ENCODE measurements around the gene CAVIN2. TPM values are rescaled to one million over a fixed set of nuclear protein-coding genes. Genes with fewer than 3 reads are reported as not detected.

CAVIN2 gene
- total RNA-seq, 1 experiment from 2014 or later = 2.3 TPM

DNA sequence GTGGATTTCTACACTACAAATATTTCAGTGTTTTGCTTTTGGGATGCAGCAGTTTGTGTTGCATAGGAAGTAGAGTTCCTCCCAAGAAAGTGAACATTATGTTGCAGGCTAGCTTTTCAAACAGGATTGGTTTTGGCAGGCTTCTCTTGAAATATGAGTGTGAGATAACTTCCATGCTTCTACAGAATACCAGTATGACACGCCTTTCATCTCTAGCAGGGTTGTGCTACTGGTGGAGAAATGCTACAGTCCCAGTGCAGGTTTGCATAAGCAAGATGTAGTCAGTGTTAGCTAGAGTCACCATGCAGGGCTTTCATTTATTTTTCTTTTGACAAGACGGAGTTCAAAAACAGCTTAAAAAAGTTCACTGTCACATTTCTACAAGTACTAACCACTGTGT is 17.1 kb upstream of the CAVIN2 start:
- no peak for DNase-seq
- ChIA-PET POLR2A (ENCODE audit: unreplicated experiment) (no interaction called here), CTCF (no interaction called here)
- Histone ChIP-seq H3K4me2 (no peak overlapping the region), H3K79me2 (ENCODE audit: low read depth) (no peaks in the 10 kb centered on the region), H3K36me3 (ENCODE audit: low read depth) (no peaks in the 10 kb centered on the region), H3K27ac (no peak overlapping the region), H3F3A (ENCODE audit: insufficient read depth, low read depth) (peaks cover 18% of the 10 kb centered on the region; the same call in 1 of the 2 replicates), H3K4me1 (replicated peaks; ENCODE audit: insufficient read depth) (peaks cover 24% of the 10 kb centered on the region), H3K9me3 (ENCODE audit: insufficient read depth, low read depth) (peaks cover 5% of the 10 kb centered on the region; the same call in 1 of the 2 replicates), H3K27me3 (ENCODE audit: insufficient read depth, low read depth) (no peaks in the 10 kb centered on the region), H3K9me2 (ENCODE audit: insufficient read depth) (no peaks in the 10 kb centered on the region), H3K4me3 (no peak overlapping the region), H2AFZ (no peak overlapping the region), H4K20me1 (ENCODE audit: insufficient read depth) (no peaks in the 10 kb centered on the region)
- BruUV-seq (replicated peaks) = no TSS peak
- no peak for TF ChIP-seq EZH2 (IDR thresholded peaks at IDR 0.05; ENCODE audit: low read depth)
- TF ChIP-seq, protein P1, sequence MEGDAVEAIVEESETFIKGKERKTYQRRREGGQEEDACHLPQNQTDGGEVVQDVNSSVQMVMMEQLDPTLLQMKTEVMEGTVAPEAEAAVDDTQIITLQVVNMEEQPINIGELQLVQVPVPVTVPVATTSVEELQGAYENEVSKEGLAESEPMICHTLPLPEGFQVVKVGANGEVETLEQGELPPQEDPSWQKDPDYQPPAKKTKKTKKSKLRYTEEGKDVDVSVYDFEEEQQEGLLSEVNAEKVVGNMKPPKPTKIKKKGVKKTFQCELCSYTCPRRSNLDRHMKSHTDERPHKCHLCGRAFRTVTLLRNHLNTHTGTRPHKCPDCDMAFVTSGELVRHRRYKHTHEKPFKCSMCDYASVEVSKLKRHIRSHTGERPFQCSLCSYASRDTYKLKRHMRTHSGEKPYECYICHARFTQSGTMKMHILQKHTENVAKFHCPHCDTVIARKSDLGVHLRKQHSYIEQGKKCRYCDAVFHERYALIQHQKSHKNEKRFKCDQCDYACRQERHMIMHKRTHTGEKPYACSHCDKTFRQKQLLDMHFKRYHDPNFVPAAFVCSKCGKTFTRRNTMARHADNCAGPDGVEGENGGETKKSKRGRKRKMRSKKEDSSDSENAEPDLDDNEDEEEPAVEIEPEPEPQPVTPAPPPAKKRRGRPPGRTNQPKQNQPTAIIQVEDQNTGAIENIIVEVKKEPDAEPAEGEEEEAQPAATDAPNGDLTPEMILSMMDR (conservative IDR thresholded peaks at IDR 0.05) = no peak
- intact Hi-C loops (cut with micrococcal nuclease; ENCODE audit: unreplicated experiment) = no loop called here

DNA sequence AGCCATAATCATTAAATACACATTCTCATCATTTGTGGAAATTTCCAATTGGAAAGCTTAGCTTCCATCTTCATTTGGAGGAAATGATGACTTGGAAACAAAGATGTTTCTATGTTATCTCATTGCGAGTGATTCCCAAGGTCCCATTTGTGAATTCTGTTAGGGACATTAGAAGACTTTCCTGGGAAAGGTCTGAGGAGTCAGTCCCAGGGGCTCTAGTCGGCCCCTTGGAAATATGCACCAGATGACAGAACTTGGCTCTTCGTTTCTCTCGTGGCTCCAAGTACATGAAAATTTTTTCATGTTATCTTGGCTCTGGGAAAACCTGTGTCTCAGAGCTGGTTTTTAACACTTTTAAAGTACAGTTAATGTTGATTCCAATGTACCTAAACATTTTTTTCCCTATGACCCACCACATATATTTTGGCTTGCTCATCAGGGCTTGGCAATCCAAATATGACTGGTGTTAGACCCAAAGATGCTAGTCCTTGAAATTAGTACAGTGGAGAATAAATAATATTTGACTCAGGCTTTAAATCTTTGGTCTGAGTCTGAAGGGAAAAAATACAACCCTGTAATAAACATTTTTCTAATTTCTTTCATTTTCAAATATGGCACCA is 15.4 kb upstream of the CAVIN2 start:
- H3K4me2 ChIP-seq = no peak overlapping the region
- BruUV-seq (replicated peaks) = no TSS peak
- H3K36me3 ChIP-seq (ENCODE audit: low read depth) = no peaks in the 10 kb centered on the region
- intact Hi-C loops (cut with micrococcal nuclease; ENCODE audit: unreplicated experiment) = no loop called here
- ChIA-PET POLR2A (ENCODE audit: unreplicated experiment) (no interaction called here), CTCF (no interaction called here)
- H3K79me2 ChIP-seq (ENCODE audit: low read depth) = no peaks in the 10 kb centered on the region
- peaks cover 15% of the 10 kb centered on the region; the same call in 1 of the 2 replicates for H3F3A ChIP-seq (ENCODE audit: insufficient read depth, low read depth)
- 0 out of 2 replicates have a peak overlapping the region, but pooled peaks have one; percentile 11 for H2AFZ ChIP-seq
- no peak for DNase-seq
- H3K9me3 ChIP-seq (ENCODE audit: insufficient read depth, low read depth) = peaks cover 5% of the 10 kb centered on the region; the same call in 1 of the 2 replicates
- H3K27me3 ChIP-seq (ENCODE audit: insufficient read depth, low read depth) = no peaks in the 10 kb centered on the region
- H3K27ac ChIP-seq = no peak overlapping the region
- TF ChIP-seq, protein P1 (conservative IDR thresholded peaks at IDR 0.05) = no peak
- no peak for TF ChIP-seq EZH2 (IDR thresholded peaks at IDR 0.05; ENCODE audit: low read depth)
- H4K20me1 ChIP-seq (ENCODE audit: insufficient read depth) = no peaks in the 10 kb centered on the region
- no peaks in the 10 kb centered on the region for H3K9me2 ChIP-seq (ENCODE audit: insufficient read depth)
- H3K4me3 ChIP-seq = no peak overlapping the region
- H3K4me1 ChIP-seq (replicated peaks; ENCODE audit: insufficient read depth) = peaks cover 19% of the 10 kb centered on the region

DNA sequence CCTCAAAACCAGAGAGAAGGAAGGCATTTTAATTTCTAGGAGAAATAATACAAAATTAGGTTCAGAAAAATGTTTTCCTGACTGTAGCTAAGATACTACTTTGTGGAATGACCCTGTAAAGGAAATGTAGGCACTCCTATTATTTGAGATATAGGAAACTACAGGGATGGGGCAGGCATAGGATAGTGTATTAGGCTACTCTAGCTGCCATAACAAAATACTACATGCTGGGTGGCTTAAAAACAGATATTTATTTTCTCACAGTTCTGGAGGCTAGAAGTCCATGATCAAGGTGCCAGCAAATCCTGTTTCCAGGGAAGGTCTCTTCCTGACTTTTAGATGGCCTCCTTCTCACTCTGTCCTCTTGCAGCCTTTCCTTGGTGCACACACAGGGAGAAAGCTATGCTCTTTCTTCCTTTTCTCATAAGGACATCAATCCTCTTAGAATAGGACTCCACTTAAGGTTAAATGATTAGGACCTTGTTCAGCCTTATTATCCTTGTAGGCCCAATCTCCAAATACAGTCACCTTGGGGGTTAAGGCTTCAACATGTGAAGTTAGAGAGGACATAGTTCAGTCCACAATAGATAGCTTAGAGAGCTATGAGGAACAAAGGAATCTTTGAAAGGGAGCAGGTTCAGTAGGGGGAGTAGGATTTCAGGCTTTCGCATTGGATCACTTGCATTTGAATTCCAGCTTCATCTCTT is 14.0 kb upstream of the CAVIN2 start:
- Histone ChIP-seq H3F3A (ENCODE audit: insufficient read depth, low read depth) (peaks cover 4% of the 10 kb centered on the region; the same call in 1 of the 2 replicates), H3K27me3 (ENCODE audit: insufficient read depth, low read depth) (no peaks in the 10 kb centered on the region), H3K4me1 (replicated peaks; ENCODE audit: insufficient read depth) (peaks cover 5% of the 10 kb centered on the region), H3K9me3 (ENCODE audit: insufficient read depth, low read depth) (peaks cover 5% of the 10 kb centered on the region; the same call in 1 of the 2 replicates), H4K20me1 (ENCODE audit: insufficient read depth) (no peaks in the 10 kb centered on the region), H3K27ac (no peak overlapping the region), H3K9me2 (ENCODE audit: insufficient read depth) (no peaks in the 10 kb centered on the region), H2AFZ (no peak overlapping the region), H3K79me2 (ENCODE audit: low read depth) (no peaks in the 10 kb centered on the region), H3K36me3 (ENCODE audit: low read depth) (no peaks in the 10 kb centered on the region), H3K4me3 (no peak overlapping the region), H3K4me2 (no peak overlapping the region)
- POLR2A ChIA-PET (ENCODE audit: unreplicated experiment) = no interaction called here
- no peak for DNase-seq
- CTCF ChIA-PET = no interaction called here
- no TSS peak for BruUV-seq (replicated peaks)
- intact Hi-C loops (cut with micrococcal nuclease; ENCODE audit: unreplicated experiment) = no loop called here
- TF ChIP-seq EZH2 (IDR thresholded peaks at IDR 0.05; ENCODE audit: low read depth) = no peak
- TF ChIP-seq, protein P1 (conservative IDR thresholded peaks at IDR 0.05) = no peak

All from PC-9 (cell line).